Esophagus muscularis mucosa (tissue), 4 donors: ENCODE data around the gene SSR3. TPM values are rescaled to one million over a fixed set of nuclear protein-coding genes. Genes with fewer than 3 reads are reported as not detected.

Source experiments
- DNase-seq: peaks from one replicate; pipeline ENCODE4 v3.0.0-alpha.2; 2017; ENCODE audit errors: extremely low spot score
- H3K27ac ChIP-seq, 4 donors: fragments of 200-600 bp; sonication (generic); replicated peaks in 1 of 4; 1 replicate in 3 of 4; 2 replicates in 1 of 4; pipeline ENCODE4 v1.5.1; 2016 to 2019; ENCODE audit warnings: mild to moderate bottlenecking in 1 of 4
- H3K27me3 ChIP-seq, 4 donors: fragments of 200-600 bp; sonication (generic); one replicate each; pipeline versions ENCODE4 v1.5.1 to v1.6.0; 2016 to 2019
- H3K36me3 ChIP-seq, 4 donors: fragments of 200-600 bp; sonication (generic); one replicate each; pipeline ENCODE4 v1.5.1; 2016 to 2019
- H3K4me1 ChIP-seq, 4 donors: fragments of 200-600 bp; sonication (generic); one replicate each; pipeline ENCODE4 v1.5.1; 2016 to 2019
- H3K4me3 ChIP-seq, 4 donors: fragments of 200-600 bp; sonication (generic); 1 replicate in 2 of 4; 2 replicates in 2 of 4; pipeline ENCODE4 v1.5.1; 2016 to 2019; ENCODE audit warnings: mild to moderate bottlenecking in 4 of 4, moderate library complexity in 1 of 4
- H3K9me3 ChIP-seq, 4 donors: fragments of 200-600 bp; sonication (generic); 1 replicate in 3 of 4; 2 replicates in 1 of 4; pipeline ENCODE4 v1.5.1; 2016 to 2019
- EP300 ChIP-seq: sonication (generic); formaldehyde crosslinking; IDR thresholded peaks from one replicate; pipeline ENCODE4 v1.6.1; 2017; ENCODE audit warnings: antibody characterized with exemption
- POLR2A ChIP-seq: fragments of 450-650 bp; IDR thresholded peaks from one replicate; pipeline ENCODE4 v1.6.1; 2017; ENCODE audit warnings: antibody characterized with exemption, moderate library complexity, mild to moderate bottlenecking, low read depth
- POLR2AphosphoS5 ChIP-seq, 2 donors: sonication (generic); formaldehyde crosslinking; IDR thresholded peaks; one replicate each; pipeline ENCODE4 v1.6.1; 2017; ENCODE audit warnings: antibody characterized with exemption in 2 of 2
- WGBS: methylation state at CpG from one replicate; pipeline ENCODE4 v1.1.5; 2018; 5-methylcytosine and 5-hydroxymethylcytosine counted together
- intact Hi-C: fragments of 100-400 bp; cut with DNase I; formaldehyde crosslinking; loops from one replicate; pipeline ENCODE4 v1.15.1; 2023
- total RNA-seq, 4 donors: library from RNA; depleted of rRNA; stranded (reverse); fragments of >200 nt; gene quantifications; one replicate each; pipeline versions ENCODE4 v1.1.0 to v1.2.1, GENCODE V29; 2016
- TF ChIP-seq, protein P1 (sequence below), 3 experiments: fragments of 200-600 bp in 2 of 3; fragments of 450-650 bp in 1 of 3; sonication (generic) in 2 of 3; IDR thresholded peaks; one replicate each; pipeline ENCODE4 v1.5.1; 2017 to 2019; ENCODE audit warnings: antibody characterized with exemption in 3 of 3, mild to moderate bottlenecking in 2 of 3, moderate library complexity in 1 of 3

Gene SSR3
- total RNA-seq, result 100 to 1,000 TPM; 170 to 211 (median 207) TPM

GRCh38 chr3:156554842-156555687 is at the start of gene SSR3:
Gene SSR3, minus strand, starts transcription at chr3:156555117. Its CDS starts 28 bp downstream, at chr3:156555089.
- peak within 1 kb of the TSS; percentile 75 to 95 (median 79) for H3K4me3 ChIP-seq
- intact Hi-C loops, result loop anchor here (5.0 to 10.0 kb wide), 2 partner anchors 117 to 270 kb away; partner anchors contain the start of genes LEKR1 and TIPARP

DNA sequence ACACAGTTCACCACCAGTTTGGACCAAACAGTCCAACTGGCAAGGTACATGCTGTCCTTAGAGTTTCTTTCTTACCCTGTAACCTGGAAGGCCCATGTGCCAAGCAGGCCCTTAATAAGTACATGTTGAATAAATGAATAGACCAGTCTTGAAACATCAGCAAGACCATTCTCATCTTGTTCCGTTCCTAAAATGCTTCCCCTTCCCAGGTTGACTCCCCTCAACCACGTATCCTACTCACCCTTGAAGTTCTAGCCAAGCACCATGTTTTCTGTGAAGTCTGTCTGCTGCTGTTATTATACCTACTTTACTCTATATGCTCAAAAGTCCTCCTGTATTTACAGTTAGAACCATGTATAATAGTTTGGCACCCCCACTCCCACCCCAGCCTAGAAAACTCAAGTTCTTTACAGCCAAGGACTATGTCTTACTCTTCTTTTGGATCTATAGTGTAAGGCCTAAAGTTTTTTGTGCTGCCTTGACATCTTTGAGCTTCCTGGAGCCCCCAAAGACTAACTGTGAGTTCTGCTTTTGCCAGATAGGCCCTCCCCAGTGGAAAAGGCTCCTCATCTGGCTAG is 49.2 kb upstream of the SSR3 start:
- Histone ChIP-seq H3K4me3 (no peak overlapping the region), H3K27ac (peak overlapping the region in 3 of 4 donors; percentile 50 to 60 (median 54)), H3K9me3 (no peaks in the 10 kb centered on the region), H3K27me3 (no peaks in the 10 kb centered on the region), H3K4me1 (peaks cover 16 to 68% (median 43%) of the 10 kb centered on the region in 4 donors), H3K36me3 (no peaks in the 10 kb centered on the region)
- DNase-seq, result peak; percentile 12
- WGBS, result 97% methylated on average over 2 of the region's 2 CpGs
- intact Hi-C loops, result no loop called here
- no peak for TF ChIP-seq POLR2AphosphoS5 (IDR thresholded peaks at IDR 0.05)
- no peak for TF ChIP-seq POLR2A
- TF ChIP-seq EP300, result no peak
- TF ChIP-seq, protein P1, sequence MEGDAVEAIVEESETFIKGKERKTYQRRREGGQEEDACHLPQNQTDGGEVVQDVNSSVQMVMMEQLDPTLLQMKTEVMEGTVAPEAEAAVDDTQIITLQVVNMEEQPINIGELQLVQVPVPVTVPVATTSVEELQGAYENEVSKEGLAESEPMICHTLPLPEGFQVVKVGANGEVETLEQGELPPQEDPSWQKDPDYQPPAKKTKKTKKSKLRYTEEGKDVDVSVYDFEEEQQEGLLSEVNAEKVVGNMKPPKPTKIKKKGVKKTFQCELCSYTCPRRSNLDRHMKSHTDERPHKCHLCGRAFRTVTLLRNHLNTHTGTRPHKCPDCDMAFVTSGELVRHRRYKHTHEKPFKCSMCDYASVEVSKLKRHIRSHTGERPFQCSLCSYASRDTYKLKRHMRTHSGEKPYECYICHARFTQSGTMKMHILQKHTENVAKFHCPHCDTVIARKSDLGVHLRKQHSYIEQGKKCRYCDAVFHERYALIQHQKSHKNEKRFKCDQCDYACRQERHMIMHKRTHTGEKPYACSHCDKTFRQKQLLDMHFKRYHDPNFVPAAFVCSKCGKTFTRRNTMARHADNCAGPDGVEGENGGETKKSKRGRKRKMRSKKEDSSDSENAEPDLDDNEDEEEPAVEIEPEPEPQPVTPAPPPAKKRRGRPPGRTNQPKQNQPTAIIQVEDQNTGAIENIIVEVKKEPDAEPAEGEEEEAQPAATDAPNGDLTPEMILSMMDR (IDR thresholded peaks at IDR 0.05), result no peak

More at GRCh38 chr3:156554842-156555687, at the start of gene SSR3:
- Histone ChIP-seq H3K27ac (peak within 1 kb of the TSS; percentile 86 to 88 (median 88)), H3K36me3 (peaks cover 0 to 26% (median 5%) of the 10 kb centered on the region in 4 donors), H3K27me3 (no peaks in the 10 kb centered on the region), H3K9me3 (no peaks in the 10 kb centered on the region), H3K4me1 (peaks cover 24 to 46% (median 43%) of the 10 kb centered on the region in 4 donors)
- DNase-seq, result peak; percentile 100
- WGBS, result 13% methylated on average over 20 of the region's 60 CpGs
- TF ChIP-seq EP300 (no peak), POLR2A (peak; percentile 75), POLR2AphosphoS5 (IDR thresholded peaks at IDR 0.05) (peak; percentile 92 to 97)
- TF ChIP-seq, protein P1 (IDR thresholded peaks at IDR 0.05), result peak in 2 of 3 experiments; percentile 35 to 57

DNA sequence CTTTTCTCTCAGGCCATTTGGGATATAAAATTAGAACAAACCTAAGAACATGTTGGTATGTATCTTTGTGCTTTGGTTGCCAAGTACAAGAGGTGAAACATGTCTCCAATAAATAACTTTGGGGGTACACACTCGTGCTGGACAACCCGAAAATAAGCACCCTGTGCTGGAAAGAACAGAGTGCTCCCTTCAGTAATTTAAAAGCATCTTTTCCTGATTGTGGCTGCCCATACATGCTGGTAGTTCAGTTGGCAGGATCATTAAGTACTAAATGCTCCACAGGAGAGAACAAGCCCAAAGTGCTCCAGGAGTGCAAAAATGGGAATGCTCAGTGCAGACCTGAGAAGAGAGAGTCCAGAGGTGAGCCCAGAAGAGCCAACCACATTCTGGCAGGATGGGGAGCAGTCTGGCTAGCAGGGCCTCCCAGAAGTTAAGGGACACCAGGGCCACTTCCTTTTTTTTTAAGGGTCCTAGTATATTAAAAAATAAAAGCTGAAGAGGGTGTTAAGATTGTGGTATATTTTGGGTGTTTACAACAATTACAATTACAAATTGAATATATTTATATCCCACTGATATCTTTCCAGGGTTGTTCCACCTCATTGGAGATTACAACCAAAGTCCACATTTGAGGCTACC is 48.6 kb upstream of the SSR3 start:
- Histone ChIP-seq H3K27me3 (no peaks in the 10 kb centered on the region), H3K4me3 (no peak overlapping the region), H3K36me3 (no peaks in the 10 kb centered on the region), H3K27ac (peak overlapping the region in 3 of 4 donors; percentile 50 to 60 (median 54)), H3K4me1 (peaks cover 16 to 74% (median 49%) of the 10 kb centered on the region in 4 donors), H3K9me3 (no peaks in the 10 kb centered on the region)
- intact Hi-C loops, result no loop called here
- no peak for DNase-seq
- WGBS, result 80% methylated on average over 2 of the region's 2 CpGs
- TF ChIP-seq POLR2A (no peak), EP300 (no peak), POLR2AphosphoS5 (IDR thresholded peaks at IDR 0.05) (no peak)
- TF ChIP-seq, protein P1 (IDR thresholded peaks at IDR 0.05), result no peak

DNA sequence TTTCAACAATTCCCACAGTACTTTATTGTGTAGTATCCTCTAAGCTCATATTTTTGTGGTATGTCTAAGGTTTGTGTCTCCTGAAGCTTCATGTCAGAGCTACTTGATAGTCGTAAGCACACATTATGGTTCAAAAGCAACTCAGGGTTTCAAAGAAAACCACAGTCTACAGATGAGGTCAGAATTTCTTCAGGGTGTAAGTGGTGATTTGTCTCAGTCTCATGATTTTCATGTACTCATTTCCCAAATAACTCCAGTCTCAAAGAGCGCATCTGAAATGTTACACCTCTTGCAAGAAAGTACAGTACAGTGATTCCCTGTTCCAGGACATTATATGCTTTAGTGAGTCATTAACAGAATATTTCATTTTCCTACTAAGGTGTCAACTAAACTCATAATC is 47.5 kb upstream of the SSR3 start:
- no peaks in the 10 kb centered on the region for H3K27me3 ChIP-seq
- intact Hi-C loops, result no loop called here
- 96% methylated on average over 2 of the region's 2 CpGs for WGBS

More for the DNA sequence above, 47.5 kb upstream of the SSR3 start:
- DNase-seq, result no peak
- H3K4me1 ChIP-seq, result peaks cover 16 to 84% (median 57%) of the 10 kb centered on the region in 4 donors
- H3K4me3 ChIP-seq, result no peak overlapping the region
- TF ChIP-seq POLR2A (no peak), EP300 (no peak)
- no peaks in the 10 kb centered on the region for H3K36me3 ChIP-seq
- H3K27ac ChIP-seq, result peak overlapping the region in 1 of 4 donors; percentile 60
- no peaks in the 10 kb centered on the region for H3K9me3 ChIP-seq
